ENCODE measurements around the gene HDAC4.

The HDAC4 gene

DNA sequence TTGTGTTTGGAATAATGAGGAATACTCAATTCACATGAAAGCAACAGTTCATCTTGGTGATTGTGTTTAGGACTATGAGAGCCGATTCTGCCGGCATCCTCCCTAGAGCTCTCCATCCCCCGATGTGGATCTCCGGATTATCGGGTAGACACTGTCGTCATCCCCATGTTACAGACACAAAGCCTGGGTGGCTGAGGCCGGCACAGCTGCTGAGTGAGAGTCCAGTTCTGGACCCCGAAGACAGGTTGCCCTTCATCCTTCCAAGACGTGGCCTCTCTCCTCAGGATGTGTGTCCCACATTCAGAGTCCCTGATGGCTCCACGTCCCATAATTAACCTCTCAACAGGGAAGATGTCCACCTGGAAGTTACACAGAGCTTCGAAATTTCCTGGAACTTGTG, 129.3 kb downstream of the HDAC4 start:
- H3K36me3 ChIP-seq (ENCODE audit: control insufficient read depth, insufficient read depth, low read length): no peaks in the 10 kb centered on the region
- no peaks in the 10 kb centered on the region for H3K27me3 ChIP-seq (ENCODE audit: control insufficient read depth, insufficient read depth, low read length, poor library complexity, severe bottlenecking)
- WGBS, 2 experiments: 93 to 94% methylated on average over 11 of the region's 11 CpGs
- no peak overlapping the region for H3K27ac ChIP-seq (ENCODE audit: insufficient read depth, low read depth, low read length, poor library complexity, severe bottlenecking)
- no peaks in the 10 kb centered on the region for H3K9me3 ChIP-seq (ENCODE audit: control insufficient read depth, low read length)
- peaks cover 34% of the 10 kb centered on the region for H3K4me1 ChIP-seq (ENCODE audit: control insufficient read depth, insufficient read depth, low read length)
- no peak overlapping the region for H3K4me3 ChIP-seq (ENCODE audit: insufficient read depth, low read depth, low read length)

DNA sequence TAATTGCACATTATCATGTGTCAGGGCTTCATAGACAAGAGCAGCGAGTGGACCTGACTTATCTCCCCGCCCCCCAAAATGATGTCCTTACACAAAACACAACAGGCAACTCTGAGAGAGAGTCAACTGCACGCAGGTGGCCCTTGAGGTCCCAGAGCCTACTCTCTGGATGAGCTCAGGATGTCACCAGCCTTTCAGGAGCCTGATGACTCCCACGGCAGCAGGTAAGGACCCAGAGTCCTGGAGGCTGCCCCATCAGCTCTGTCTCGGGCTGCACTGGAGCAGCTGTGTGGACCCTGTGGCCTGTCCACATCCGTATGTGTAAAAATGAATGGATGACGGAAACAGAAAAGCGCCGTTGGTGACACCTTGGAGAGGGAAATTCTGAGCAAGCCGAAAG, 130.9 kb downstream of the HDAC4 start:
- Histone ChIP-seq H3K36me3 (ENCODE audit: control insufficient read depth, insufficient read depth, low read length) (no peaks in the 10 kb centered on the region), H3K4me3 (ENCODE audit: insufficient read depth, low read depth, low read length) (no peak overlapping the region), H3K27ac (ENCODE audit: insufficient read depth, low read depth, low read length, poor library complexity, severe bottlenecking) (no peak overlapping the region), H3K27me3 (ENCODE audit: control insufficient read depth, insufficient read depth, low read length, poor library complexity, severe bottlenecking) (no peaks in the 10 kb centered on the region), H3K4me1 (ENCODE audit: control insufficient read depth, insufficient read depth, low read length) (peaks cover 39% of the 10 kb centered on the region), H3K9me3 (ENCODE audit: control insufficient read depth, low read length) (no peaks in the 10 kb centered on the region)
- WGBS, 2 experiments: 93 to 94% methylated on average over 10 of the region's 10 CpGs

DNA sequence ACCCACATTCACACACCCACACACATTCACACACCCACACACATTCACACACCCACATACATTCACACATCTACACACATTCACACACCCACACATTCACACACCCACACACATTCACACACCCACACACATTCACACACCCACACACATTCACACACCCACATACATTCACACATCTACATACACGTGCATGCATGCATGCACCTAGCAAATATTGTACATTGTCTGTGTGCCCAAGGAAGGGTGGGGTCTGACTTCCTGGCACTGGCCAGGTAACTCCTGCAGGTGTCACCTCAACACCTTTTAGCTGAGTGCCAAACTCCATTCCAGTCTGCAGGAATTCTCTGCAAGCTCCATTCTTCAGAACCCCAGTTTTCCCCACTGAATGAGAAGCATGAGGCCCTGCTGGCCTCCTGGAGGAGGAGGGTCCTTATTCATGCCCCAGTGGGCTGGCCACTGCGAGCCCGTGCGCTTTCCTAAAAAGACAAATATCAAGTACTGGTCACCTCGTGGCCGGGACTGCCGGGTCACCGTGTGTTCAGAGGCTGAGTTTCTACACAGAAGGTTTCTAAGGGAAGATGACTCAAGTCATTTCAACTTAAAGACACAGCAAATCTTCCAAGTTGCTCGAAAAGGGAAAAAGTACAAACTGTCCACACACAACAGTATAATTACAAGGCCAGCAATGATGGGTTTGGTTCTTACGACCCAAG, 131.5 kb downstream of the HDAC4 start:
- no peak overlapping the region for H3K27ac ChIP-seq (ENCODE audit: insufficient read depth, low read depth, low read length, poor library complexity, severe bottlenecking)
- no peak overlapping the region for H3K4me3 ChIP-seq (ENCODE audit: insufficient read depth, low read depth, low read length)
- WGBS, 2 experiments: 95 to 96% methylated on average over 10 of the region's 10 CpGs
- no peaks in the 10 kb centered on the region for H3K27me3 ChIP-seq (ENCODE audit: control insufficient read depth, insufficient read depth, low read length, poor library complexity, severe bottlenecking)
- H3K4me1 ChIP-seq (ENCODE audit: control insufficient read depth, insufficient read depth, low read length): peaks cover 39% of the 10 kb centered on the region
- H3K36me3 ChIP-seq (ENCODE audit: control insufficient read depth, insufficient read depth, low read length): no peaks in the 10 kb centered on the region
- H3K9me3 ChIP-seq (ENCODE audit: control insufficient read depth, low read length): no peaks in the 10 kb centered on the region

DNA sequence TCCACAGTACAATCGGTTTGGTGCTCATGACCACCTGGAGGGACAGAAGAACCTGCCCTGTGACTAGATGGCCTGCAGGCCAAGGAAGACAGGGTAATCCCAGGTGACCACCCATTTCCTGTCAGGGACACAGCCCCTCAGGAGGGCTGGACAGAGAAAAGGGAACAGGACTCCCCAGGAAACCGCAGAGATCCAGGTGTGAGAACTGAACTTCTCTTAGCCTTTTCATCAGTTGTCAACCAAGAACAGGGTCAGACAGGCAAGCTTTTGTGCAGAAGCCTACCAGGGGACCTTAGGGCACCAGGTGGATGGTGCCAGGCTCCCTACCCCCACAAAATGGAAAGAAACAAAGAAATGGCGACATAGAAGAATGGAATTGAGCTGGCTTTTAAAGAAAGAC, 132.3 kb downstream of the HDAC4 start:
- H3K27me3 ChIP-seq (ENCODE audit: control insufficient read depth, insufficient read depth, low read length, poor library complexity, severe bottlenecking): no peaks in the 10 kb centered on the region
- H3K36me3 ChIP-seq (ENCODE audit: control insufficient read depth, insufficient read depth, low read length): no peaks in the 10 kb centered on the region
- no peak overlapping the region for H3K27ac ChIP-seq (ENCODE audit: insufficient read depth, low read depth, low read length, poor library complexity, severe bottlenecking)
- 87 to 89% methylated on average over 3 of the region's 3 CpGs for WGBS, 2 experiments
- no peak overlapping the region for H3K4me3 ChIP-seq (ENCODE audit: insufficient read depth, low read depth, low read length)
- H3K9me3 ChIP-seq (ENCODE audit: control insufficient read depth, low read length): no peaks in the 10 kb centered on the region
- H3K4me1 ChIP-seq (ENCODE audit: control insufficient read depth, insufficient read depth, low read length): peaks cover 37% of the 10 kb centered on the region

DNA sequence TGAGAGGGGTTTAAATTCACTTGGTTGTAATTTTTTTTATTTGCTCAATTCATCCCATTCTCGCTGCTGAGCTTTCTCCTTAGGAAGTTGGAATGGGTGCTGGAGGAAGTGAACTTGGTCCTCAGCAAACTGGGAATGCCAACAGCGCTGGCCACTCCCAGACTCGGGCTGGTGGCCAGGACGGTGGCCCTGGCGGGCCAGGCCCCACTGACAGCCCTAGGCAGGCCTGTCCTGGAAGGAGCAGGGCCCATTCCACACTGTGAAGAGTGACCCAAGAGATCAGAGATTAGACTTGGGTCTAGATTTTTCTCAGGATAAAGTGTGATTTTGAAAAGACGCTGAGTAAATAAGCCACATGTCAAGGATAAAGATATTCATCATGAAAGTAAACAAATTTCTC, 132.7 kb downstream of the HDAC4 start:
- peaks cover 36% of the 10 kb centered on the region for H3K4me1 ChIP-seq (ENCODE audit: control insufficient read depth, insufficient read depth, low read length)
- H3K9me3 ChIP-seq (ENCODE audit: control insufficient read depth, low read length): no peaks in the 10 kb centered on the region
- H3K36me3 ChIP-seq (ENCODE audit: control insufficient read depth, insufficient read depth, low read length): no peaks in the 10 kb centered on the region
- 89 to 93% methylated on average over 6 of the region's 6 CpGs for WGBS, 2 experiments
- no peak overlapping the region for H3K27ac ChIP-seq (ENCODE audit: insufficient read depth, low read depth, low read length, poor library complexity, severe bottlenecking)
- H3K27me3 ChIP-seq (ENCODE audit: control insufficient read depth, insufficient read depth, low read length, poor library complexity, severe bottlenecking): no peaks in the 10 kb centered on the region
- H3K4me3 ChIP-seq (ENCODE audit: insufficient read depth, low read depth, low read length): no peak overlapping the region

DNA sequence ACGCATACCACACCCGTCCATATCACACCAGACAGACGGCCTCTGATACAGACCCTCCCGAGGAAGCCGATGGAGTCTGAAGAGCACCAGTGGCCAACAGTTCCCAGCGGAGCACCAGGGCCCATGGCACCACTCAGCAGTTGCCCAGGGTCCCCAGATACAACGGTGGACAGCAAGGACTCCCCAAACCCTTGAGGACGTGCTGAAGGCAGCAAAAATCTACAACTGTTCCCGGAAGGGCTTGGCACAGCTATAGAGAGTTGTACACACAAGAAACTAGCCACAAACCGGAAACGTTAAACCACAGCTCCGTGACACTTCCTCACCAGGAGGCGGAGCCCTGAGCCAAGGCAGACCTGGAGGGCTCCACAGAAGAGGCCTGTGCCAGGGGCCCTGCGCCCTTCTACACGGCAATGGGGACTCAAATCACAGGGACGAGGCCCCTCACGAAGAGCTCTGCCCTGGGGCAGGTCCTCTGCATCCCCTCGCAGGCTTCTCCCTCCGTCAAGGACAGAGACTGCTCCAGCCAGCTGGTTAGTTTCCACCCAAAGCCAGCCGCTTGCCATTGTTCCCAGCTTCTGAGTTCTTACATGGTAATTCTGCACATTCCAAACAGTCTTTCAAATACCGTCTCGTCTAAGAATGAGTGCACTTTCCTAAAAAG, 133.4 kb downstream of the HDAC4 start:
- Histone ChIP-seq H3K36me3 (ENCODE audit: control insufficient read depth, insufficient read depth, low read length) (no peaks in the 10 kb centered on the region), H3K9me3 (ENCODE audit: control insufficient read depth, low read length) (no peaks in the 10 kb centered on the region), H3K27me3 (ENCODE audit: control insufficient read depth, insufficient read depth, low read length, poor library complexity, severe bottlenecking) (no peaks in the 10 kb centered on the region), H3K4me3 (ENCODE audit: insufficient read depth, low read depth, low read length) (no peak overlapping the region), H3K4me1 (ENCODE audit: control insufficient read depth, insufficient read depth, low read length) (peaks cover 36% of the 10 kb centered on the region), H3K27ac (ENCODE audit: insufficient read depth, low read depth, low read length, poor library complexity, severe bottlenecking) (no peak overlapping the region)
- WGBS, 2 experiments: 87 to 89% methylated on average over 22 of the region's 22 CpGs

DNA sequence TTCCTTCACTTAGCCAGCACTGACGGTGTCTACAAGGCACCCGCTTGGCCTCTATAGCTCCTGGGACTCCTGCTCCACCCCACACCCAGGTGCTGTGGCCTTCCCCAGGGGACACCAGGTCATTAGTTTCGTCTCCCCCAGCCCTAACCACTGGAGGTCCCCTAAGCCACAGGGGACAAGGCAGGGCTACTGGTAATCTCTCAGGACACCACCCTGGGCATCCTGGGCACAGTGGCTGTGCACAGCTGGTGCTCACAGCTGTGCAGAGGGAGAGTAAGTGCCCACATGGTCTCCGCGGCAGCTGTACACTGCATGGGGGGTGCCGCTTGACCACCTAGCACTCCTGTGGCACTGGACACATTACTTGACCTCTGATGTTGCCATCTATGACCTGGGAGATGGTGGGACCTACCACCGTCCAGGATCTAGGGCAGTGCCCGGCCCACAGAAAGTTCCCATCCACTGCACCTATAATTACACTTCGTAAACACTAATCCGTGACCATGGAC, 134.0 kb downstream of the HDAC4 start:
- Histone ChIP-seq H3K4me3 (ENCODE audit: insufficient read depth, low read depth, low read length) (no peak overlapping the region), H3K27me3 (ENCODE audit: control insufficient read depth, insufficient read depth, low read length, poor library complexity, severe bottlenecking) (no peaks in the 10 kb centered on the region), H3K36me3 (ENCODE audit: control insufficient read depth, insufficient read depth, low read length) (no peaks in the 10 kb centered on the region), H3K4me1 (ENCODE audit: control insufficient read depth, insufficient read depth, low read length) (peaks cover 36% of the 10 kb centered on the region), H3K27ac (ENCODE audit: insufficient read depth, low read depth, low read length, poor library complexity, severe bottlenecking) (no peak overlapping the region), H3K9me3 (ENCODE audit: control insufficient read depth, low read length) (no peaks in the 10 kb centered on the region)
- 94% methylated on average over 10 of the region's 10 CpGs for WGBS, 2 experiments

DNA sequence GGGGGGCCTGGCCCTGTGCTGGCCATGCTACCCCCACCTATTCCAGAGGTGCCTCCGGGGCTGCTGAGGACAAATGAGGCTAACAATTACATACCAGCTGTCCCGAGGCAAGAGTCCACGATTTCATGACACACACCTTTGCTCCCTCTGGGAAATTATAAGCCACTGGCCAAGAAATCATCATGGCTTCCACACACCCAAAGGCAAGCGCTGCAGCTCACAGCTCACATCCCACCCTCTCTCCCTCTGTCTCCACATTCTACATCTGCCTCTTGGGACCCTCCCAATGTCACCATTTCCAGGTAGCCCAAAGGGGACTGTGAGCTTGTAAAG, 134.4 kb downstream of the HDAC4 start:
- WGBS, 2 experiments: 91 to 92% methylated on average over 4 of the region's 4 CpGs
- H3K4me1 ChIP-seq (ENCODE audit: control insufficient read depth, insufficient read depth, low read length): peaks cover 36% of the 10 kb centered on the region
- no peaks in the 10 kb centered on the region for H3K27me3 ChIP-seq (ENCODE audit: control insufficient read depth, insufficient read depth, low read length, poor library complexity, severe bottlenecking)

DNA sequence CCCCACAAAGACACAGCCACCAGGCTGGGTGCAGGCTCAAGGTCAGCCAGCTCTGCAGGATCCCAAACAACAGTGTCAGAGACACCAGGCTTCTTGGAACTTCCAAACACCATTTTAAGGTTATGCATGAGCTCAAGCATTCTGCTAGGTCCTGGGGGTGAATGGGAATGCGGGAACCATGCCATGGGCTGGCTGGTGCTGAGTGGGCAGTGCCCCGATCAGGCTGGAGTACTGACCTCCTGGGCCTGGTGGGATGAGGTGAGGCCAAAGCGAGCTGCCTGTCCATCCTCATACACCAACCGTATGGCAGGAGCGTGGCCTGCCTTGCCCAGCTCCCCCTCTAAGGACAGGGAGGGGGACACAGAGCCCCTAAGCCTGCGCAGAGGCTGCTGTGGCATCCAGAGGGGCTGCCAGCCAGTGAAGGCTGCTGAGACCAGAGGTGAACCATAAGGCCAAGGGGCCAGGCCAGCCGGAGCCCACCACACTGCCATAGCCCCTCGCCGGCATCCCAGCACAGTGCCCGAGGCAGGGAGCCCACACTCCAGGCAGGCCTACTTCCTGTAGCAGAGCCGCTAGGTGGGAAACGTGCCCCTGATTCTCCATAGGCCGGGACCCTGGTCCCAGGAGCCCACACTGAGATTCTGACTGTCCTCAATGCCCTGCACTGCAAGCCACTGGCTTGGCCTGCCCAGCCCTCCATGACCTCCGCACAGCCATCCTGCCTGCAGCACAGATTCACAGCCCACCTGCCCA, 135.0 kb downstream of the HDAC4 start:
- no peak overlapping the region for H3K4me3 ChIP-seq (ENCODE audit: insufficient read depth, low read depth, low read length)
- peaks cover 36% of the 10 kb centered on the region for H3K4me1 ChIP-seq (ENCODE audit: control insufficient read depth, insufficient read depth, low read length)
- WGBS, 2 experiments: 88% methylated on average over 14 of the region's 14 CpGs
- no peaks in the 10 kb centered on the region for H3K36me3 ChIP-seq (ENCODE audit: control insufficient read depth, insufficient read depth, low read length)
- no peaks in the 10 kb centered on the region for H3K27me3 ChIP-seq (ENCODE audit: control insufficient read depth, insufficient read depth, low read length, poor library complexity, severe bottlenecking)
- no peak overlapping the region for H3K27ac ChIP-seq (ENCODE audit: insufficient read depth, low read depth, low read length, poor library complexity, severe bottlenecking)
- H3K9me3 ChIP-seq (ENCODE audit: control insufficient read depth, low read length): no peaks in the 10 kb centered on the region

More for the DNA sequence above, 134.4 kb downstream of the HDAC4 start:
- H3K27ac ChIP-seq (ENCODE audit: insufficient read depth, low read depth, low read length, poor library complexity, severe bottlenecking): no peak overlapping the region
- no peaks in the 10 kb centered on the region for H3K9me3 ChIP-seq (ENCODE audit: control insufficient read depth, low read length)
- H3K4me3 ChIP-seq (ENCODE audit: insufficient read depth, low read depth, low read length): no peak overlapping the region
- H3K36me3 ChIP-seq (ENCODE audit: control insufficient read depth, insufficient read depth, low read length): no peaks in the 10 kb centered on the region
